Trophoblast cell (in vitro differentiated cells and primary cell): ENCODE data around the gene LHFPL2.

ENCODE experiments used
- DNase-seq, 2 donors: peaks; one replicate each; pipeline ENCODE4 v3.0.0-alpha.2; 2016
- H2AFZ ChIP-seq: 2 replicates; pipeline ENCODE4 v1.6.1; 2013; ENCODE audit warnings: low read length, moderate library complexity, mild to moderate bottlenecking; ENCODE audit not compliant: insufficient read depth, poor library complexity
- H2AK5ac ChIP-seq: 2 replicates; pipeline ENCODE4 v1.6.1; 2013; ENCODE audit warnings: mild to moderate bottlenecking, low read length
- H2BK120ac ChIP-seq: 2 replicates; pipeline ENCODE4 v1.6.1; 2013; ENCODE audit warnings: low read length, mild to moderate bottlenecking, moderate library complexity; ENCODE audit not compliant: insufficient read depth, poor library complexity
- H2BK12ac ChIP-seq: 2 replicates; pipeline ENCODE4 v1.6.1; 2013; ENCODE audit warnings: mild to moderate bottlenecking, low read length, moderate library complexity
- H2BK5ac ChIP-seq: 2 replicates; pipeline ENCODE4 v1.6.1; 2013; ENCODE audit warnings: low read length, low read depth, moderate library complexity, mild to moderate bottlenecking; ENCODE audit not compliant: poor library complexity
- H3K14ac ChIP-seq: 2 replicates; pipeline ENCODE4 v1.6.1; 2013; ENCODE audit warnings: mild to moderate bottlenecking, low read length
- H3K18ac ChIP-seq: 2 replicates; pipeline ENCODE4 v1.6.1; 2013; ENCODE audit warnings: mild to moderate bottlenecking, low read length
- H3K23ac ChIP-seq: 2 replicates; pipeline ENCODE4 v1.6.1; 2013; ENCODE audit warnings: low read length
- H3K27ac ChIP-seq: 2 replicates; pipeline ENCODE4 v1.5.1; 2013; ENCODE audit warnings: low read depth, mild to moderate bottlenecking, inconsistent platforms, low read length, moderate library complexity
- H3K27me3 ChIP-seq: 2 replicates; pipeline ENCODE4 v1.6.1; 2013; ENCODE audit warnings: inconsistent platforms, mild to moderate bottlenecking, low read length, moderate library complexity; ENCODE audit not compliant: insufficient read depth
- H3K36me3 ChIP-seq, 2 experiments: 1 replicate in 1 of 2; 2 replicates in 1 of 2; pipeline ENCODE4 v1.6.1; 2013; ENCODE audit warnings: low read length in 2 of 2, mild to moderate bottlenecking in 2 of 2, moderate library complexity in 1 of 2; ENCODE audit not compliant: insufficient read depth in 2 of 2, control insufficient read depth in 1 of 2
- H3K4ac ChIP-seq: 2 replicates; pipeline ENCODE4 v1.6.1; 2013; ENCODE audit warnings: low read depth, mild to moderate bottlenecking, low read length, moderate library complexity
- H3K4me1 ChIP-seq, 2 experiments: 1 replicate in 1 of 2; 2 replicates in 1 of 2; pipeline ENCODE4 v1.6.1; 2013; ENCODE audit warnings: low read length in 2 of 2, mild to moderate bottlenecking in 2 of 2, moderate library complexity in 1 of 2; ENCODE audit not compliant: insufficient read depth in 2 of 2, control insufficient read depth in 1 of 2
- H3K4me2 ChIP-seq: 2 replicates; pipeline ENCODE4 v1.6.1; 2013; ENCODE audit warnings: inconsistent platforms, mild to moderate bottlenecking, low read length, moderate library complexity
- H3K4me3 ChIP-seq: 2 replicates; pipeline ENCODE4 v1.5.1; 2013; ENCODE audit warnings: mild to moderate bottlenecking, low read depth, low read length, inconsistent platforms
- H3K79me1 ChIP-seq: one replicate; pipeline ENCODE4 v1.6.1; 2013; ENCODE audit warnings: low read length
- H3K79me2 ChIP-seq: 2 replicates; pipeline ENCODE4 v1.6.1; 2013; ENCODE audit warnings: low read length, mild to moderate bottlenecking; ENCODE audit not compliant: control insufficient read depth, insufficient read depth, poor library complexity
- H3K9ac ChIP-seq: 2 replicates; pipeline ENCODE4 v1.6.1; 2013; ENCODE audit warnings: mild to moderate bottlenecking, low read length
- H3K9me3 ChIP-seq: 2 replicates; pipeline ENCODE4 v1.6.1; 2013; ENCODE audit warnings: low read depth, mild to moderate bottlenecking, control low read depth, inconsistent platforms, low read length; ENCODE audit not compliant: insufficient read depth
- H4K12ac ChIP-seq: 2 replicates; pipeline ENCODE4 v1.6.1; 2013; ENCODE audit warnings: low read depth, mild to moderate bottlenecking, low read length, moderate library complexity
- H4K8ac ChIP-seq: 2 replicates; pipeline ENCODE4 v1.6.1; 2013; ENCODE audit warnings: low read depth, mild to moderate bottlenecking, low read length, moderate library complexity
- H4K91ac ChIP-seq: one replicate; pipeline ENCODE4 v1.6.1; 2013; ENCODE audit warnings: low read depth, mild to moderate bottlenecking, low read length, moderate library complexity
- WGBS: extraction: QIAGEN DNeasy Blood & Tissue Kit; methylation state at CpG from one replicate; pipeline ENCODE4 v1.1.7; 2013; ENCODE audit warnings: missing lambda C conversion rate; ENCODE audit not compliant: insufficient read length, insufficient coverage; ENCODE audit errors: extremely low coverage; 5-methylcytosine and 5-hydroxymethylcytosine counted together

LHFPL2 gene

GRCh38 chr5:78665534-78665933 lies 17.0 kb upstream of the LHFPL2 start:
- Histone ChIP-seq H3K79me1 (no peaks in the 10 kb centered on the region), H4K12ac (no peak overlapping the region), H2BK5ac (no peak overlapping the region), H3K4ac (no peak overlapping the region), H2BK120ac (no peak overlapping the region), H3K9ac (no peak overlapping the region), H4K91ac (no peak overlapping the region), H3K18ac (no peak overlapping the region), H2AK5ac (no peak overlapping the region), H3K79me2 (no peaks in the 10 kb centered on the region), H3K36me3 (no peaks in the 10 kb centered on the region), H3K23ac (no peak overlapping the region), H3K14ac (no peak overlapping the region), H3K4me2 (no peak overlapping the region), H3K27ac (no peak overlapping the region), H2AFZ (no peak overlapping the region), H3K4me3 (no peak overlapping the region), H2BK12ac (no peak overlapping the region), H3K9me3 (no peaks in the 10 kb centered on the region), H4K8ac (no peak overlapping the region), H3K27me3 (no peaks in the 10 kb centered on the region), H3K4me1 (no peaks in the 10 kb centered on the region)
- no peak for DNase-seq
- no CpG with 5 or more reads among the region's 3 CpGs for WGBS

DNA sequence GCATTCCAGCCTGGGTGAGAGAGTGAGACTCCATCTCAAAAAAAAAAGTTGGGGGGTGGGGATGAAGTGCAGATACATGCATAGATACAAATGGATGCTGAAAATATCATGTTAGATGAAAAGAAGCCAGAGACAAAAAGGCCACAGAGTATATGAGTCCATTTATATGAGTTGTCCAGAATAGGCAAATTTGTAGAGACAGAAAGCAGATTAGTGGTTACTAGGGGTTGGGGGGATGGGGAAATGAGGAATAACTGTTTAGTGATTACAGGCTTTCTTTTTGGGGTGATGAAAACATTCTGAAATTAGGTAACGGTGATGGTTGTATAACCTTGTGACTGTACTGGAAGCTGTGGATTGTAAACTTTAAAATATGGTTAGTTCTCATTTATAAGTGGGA lies 13.8 kb upstream of the LHFPL2 start:
- Histone ChIP-seq H3K79me2 (no peaks in the 10 kb centered on the region), H3K4me3 (no peak overlapping the region), H3K9me3 (no peaks in the 10 kb centered on the region), H2BK12ac (no peak overlapping the region), H3K18ac (no peak overlapping the region), H3K4me2 (no peak overlapping the region), H2AFZ (no peak overlapping the region), H3K27ac (no peak overlapping the region), H3K14ac (no peak overlapping the region), H2BK5ac (no peak overlapping the region), H4K12ac (no peak overlapping the region), H3K23ac (no peak overlapping the region), H4K91ac (no peak overlapping the region), H4K8ac (no peak overlapping the region), H3K9ac (no peak overlapping the region), H3K27me3 (no peaks in the 10 kb centered on the region), H3K4me1 (no peaks in the 10 kb centered on the region), H3K79me1 (no peaks in the 10 kb centered on the region), H2AK5ac (no peak overlapping the region), H2BK120ac (no peak overlapping the region), H3K4ac (no peak overlapping the region), H3K36me3 (no peaks in the 10 kb centered on the region)
- DNase-seq = no peak
- no CpG with 5 or more reads among the region's 1 CpG for WGBS

GRCh38 chr5:78661691-78662090 lies 13.1 kb upstream of the LHFPL2 start:
- H2AFZ ChIP-seq = no peak overlapping the region
- H4K12ac ChIP-seq = no peak overlapping the region
- H2BK5ac ChIP-seq = no peak overlapping the region
- no peak overlapping the region for H2AK5ac ChIP-seq
- H3K4me2 ChIP-seq = no peak overlapping the region
- no peaks in the 10 kb centered on the region for H3K4me1 ChIP-seq
- no peak overlapping the region for H3K4me3 ChIP-seq
- H3K4ac ChIP-seq = no peak overlapping the region
- H3K79me1 ChIP-seq = no peaks in the 10 kb centered on the region
- H2BK120ac ChIP-seq = no peak overlapping the region
- H3K14ac ChIP-seq = no peak overlapping the region
- no peak overlapping the region for H3K9ac ChIP-seq
- H3K18ac ChIP-seq = no peak overlapping the region
- no CpG with 5 or more reads among the region's 1 CpG for WGBS
- no peaks in the 10 kb centered on the region for H3K36me3 ChIP-seq
- no peak overlapping the region for H4K8ac ChIP-seq
- no peaks in the 10 kb centered on the region for H3K27me3 ChIP-seq
- H3K9me3 ChIP-seq = no peaks in the 10 kb centered on the region
- DNase-seq = no peak
- H2BK12ac ChIP-seq = no peak overlapping the region
- no peak overlapping the region for H3K23ac ChIP-seq
- no peak overlapping the region for H3K27ac ChIP-seq
- H3K79me2 ChIP-seq = no peaks in the 10 kb centered on the region
- no peak overlapping the region for H4K91ac ChIP-seq

DNA sequence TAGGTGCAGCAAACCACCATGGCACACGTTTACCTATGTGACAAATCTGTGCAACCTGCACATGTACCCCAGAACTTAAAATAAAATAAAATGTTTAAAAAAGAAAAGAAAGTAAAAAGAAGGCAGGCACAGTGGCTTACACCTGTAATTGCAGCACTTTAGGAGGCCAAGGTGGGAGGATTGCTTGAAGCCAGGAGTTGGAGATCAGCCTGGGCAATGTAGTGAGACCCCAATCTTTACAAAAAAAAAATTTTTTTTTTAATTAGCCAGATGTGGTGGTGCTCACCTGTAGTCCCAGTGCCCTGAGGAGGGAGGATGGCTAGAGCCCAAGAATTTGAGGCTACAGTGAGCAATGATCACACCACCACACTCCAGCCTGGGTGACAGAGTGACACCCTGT lies 12.5 kb upstream of the LHFPL2 start:
- H3K23ac ChIP-seq = no peak overlapping the region

More for the DNA sequence above, 12.5 kb upstream of the LHFPL2 start:
- H3K4me2 ChIP-seq = no peak overlapping the region
- WGBS = no CpG with 5 or more reads among the region's 1 CpG
- no peak overlapping the region for H3K9ac ChIP-seq
- H3K27me3 ChIP-seq = no peaks in the 10 kb centered on the region
- no peak overlapping the region for H3K4me3 ChIP-seq
- no peak overlapping the region for H2BK5ac ChIP-seq
- no peaks in the 10 kb centered on the region for H3K79me2 ChIP-seq
- no peaks in the 10 kb centered on the region for H3K9me3 ChIP-seq
- no peaks in the 10 kb centered on the region for H3K36me3 ChIP-seq
- H3K18ac ChIP-seq = no peak overlapping the region
- no peak overlapping the region for H3K4ac ChIP-seq
- H3K79me1 ChIP-seq = no peaks in the 10 kb centered on the region
- no peak overlapping the region for H4K8ac ChIP-seq
- H2BK120ac ChIP-seq = no peak overlapping the region
- no peak overlapping the region for H4K91ac ChIP-seq
- H3K14ac ChIP-seq = no peak overlapping the region
- no peak for DNase-seq
- no peak overlapping the region for H2BK12ac ChIP-seq
- no peak overlapping the region for H2AK5ac ChIP-seq
- H3K4me1 ChIP-seq = no peaks in the 10 kb centered on the region
- no peak overlapping the region for H3K27ac ChIP-seq
- no peak overlapping the region for H4K12ac ChIP-seq
- no peak overlapping the region for H2AFZ ChIP-seq
